Karpas-422 (cell line): ENCODE data around the gene GNAQ. TPM values are rescaled to one million over a fixed set of nuclear protein-coding genes. Genes with fewer than 3 reads are reported as not detected.
A peak's percentile ranks its signal among the peaks of the same experiment; 100 is the strongest.

ENCODE experiments used
- DNase-seq: peaks from one replicate; pipeline ENCODE4 v3.0.0-alpha.2; 2015
- H2AFZ ChIP-seq: fragments of 200-600 bp; sonication (generic); 2 replicates; pipeline ENCODE4 v1.6.1; 2014; ENCODE audit warnings: antibody characterized with exemption, low read length, mixed read lengths
- H3K27ac ChIP-seq: fragments of 200-600 bp; sonication (generic); 2 replicates; pipeline ENCODE4 v1.5.1; 2014; ENCODE audit warnings: mild to moderate bottlenecking, low read length, moderate library complexity
- H3K27me3 ChIP-seq: fragments of 200-600 bp; sonication (generic); 2 replicates; pipeline ENCODE4 v1.6.1; 2014; ENCODE audit warnings: low read length, mixed read lengths
- H3K36me3 ChIP-seq: fragments of 200-600 bp; sonication (generic); 2 replicates; pipeline ENCODE4 v1.6.1; 2014; ENCODE audit warnings: low read length, mixed read lengths; ENCODE audit not compliant: insufficient read depth
- H3K4me1 ChIP-seq: fragments of 200-600 bp; sonication (generic); 2 replicates; pipeline ENCODE4 v1.6.1; 2014; ENCODE audit warnings: mild to moderate bottlenecking, low read length, mixed read lengths
- H3K4me2 ChIP-seq: fragments of 200-600 bp; sonication (generic); 2 replicates; pipeline ENCODE4 v1.6.1; 2014; ENCODE audit warnings: low read length, low read depth, mild to moderate bottlenecking; ENCODE audit not compliant: poor library complexity, severe bottlenecking
- H3K4me3 ChIP-seq: fragments of 200-600 bp; sonication (generic); 2 replicates; pipeline ENCODE4 v1.5.1; 2014; ENCODE audit warnings: mild to moderate bottlenecking, antibody characterized with exemption, low read length, mixed read lengths
- H3K79me2 ChIP-seq: fragments of 200-600 bp; sonication (generic); 2 replicates; pipeline ENCODE4 v1.6.1; 2014; ENCODE audit warnings: mild to moderate bottlenecking, low read length, mixed read lengths
- H3K9ac ChIP-seq: fragments of 200-600 bp; sonication (generic); 2 replicates; pipeline ENCODE4 v1.6.0; 2014; ENCODE audit warnings: low read length
- H3K9me2 ChIP-seq: fragments of 200-600 bp; sonication (generic), shearing (Covaris generic); replicated peaks from 2 replicates; pipeline ENCODE4 v1.6.0; 2014; ENCODE audit warnings: mild to moderate bottlenecking, low read length, moderate library complexity; ENCODE audit not compliant: insufficient read depth
- H3K9me3 ChIP-seq: fragments of 300-700, 200-600 bp; sonication (generic); 2 replicates; pipeline ENCODE4 v1.6.1; 2014; ENCODE audit warnings: low read length, mixed read lengths
- H4K20me1 ChIP-seq: fragments of 200-600 bp; sonication (generic); 2 replicates; pipeline ENCODE4 v1.6.1; 2014; ENCODE audit warnings: mild to moderate bottlenecking, antibody characterized with exemption, low read length, low read depth; ENCODE audit not compliant: insufficient read depth
- total RNA-seq: library from RNA; depleted of rRNA; stranded (reverse); fragments of >200 nt; shearing (Covaris generic); gene quantifications from 2 replicates; pipeline ENCODE4 v1.2.3, GENCODE V29; 2014; ENCODE audit warnings: low replicate concordance

Gene GNAQ
- total RNA-seq, 1 experiment from 2014 or later, result not detected

DNA sequence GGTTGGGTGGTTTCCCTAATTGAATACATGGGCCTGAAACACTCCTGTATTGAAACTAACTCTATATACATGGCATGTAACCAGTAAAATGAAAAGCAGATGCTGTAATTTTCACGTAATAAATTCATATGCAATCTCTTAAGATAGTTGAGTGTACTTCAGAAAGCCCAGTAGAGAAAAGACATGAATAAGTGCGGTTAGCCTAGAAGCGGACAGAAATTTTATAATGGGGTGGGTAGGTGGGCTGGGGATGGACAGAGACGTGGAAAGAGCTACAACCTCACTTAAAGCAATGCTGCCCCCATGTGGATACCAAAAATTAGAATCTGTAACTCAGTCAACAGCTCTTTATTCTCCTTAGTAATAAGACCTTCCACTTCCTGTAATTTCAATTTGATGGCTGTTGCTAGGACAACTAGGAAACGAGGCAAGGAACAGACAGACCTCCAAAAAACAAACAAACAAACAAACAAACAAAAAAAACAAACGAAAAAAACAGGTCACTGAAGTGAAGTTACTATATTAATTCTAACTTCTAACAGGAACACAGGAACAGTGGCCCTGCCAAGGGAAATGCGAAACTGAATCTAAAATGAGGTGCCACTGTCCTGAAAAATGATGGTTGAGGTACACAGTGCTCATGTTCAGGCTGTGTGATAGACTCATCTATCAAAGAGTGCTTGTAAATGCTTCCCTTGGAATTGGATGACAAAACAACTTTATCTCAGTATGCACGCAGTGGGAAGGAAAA, 280.1 kb downstream of the GNAQ start:
- Histone ChIP-seq H3K9ac (no peak overlapping the region), H3K4me1 (peaks cover 16% of the 10 kb centered on the region), H3K4me2 (peak overlapping the region; percentile 44), H3K27me3 (no peaks in the 10 kb centered on the region), H2AFZ (no peak overlapping the region), H3K9me3 (no peaks in the 10 kb centered on the region), H3K27ac (no peak overlapping the region), H3K36me3 (no peaks in the 10 kb centered on the region), H3K4me3 (no peak overlapping the region), H3K9me2 (no peaks in the 10 kb centered on the region), H3K79me2 (no peaks in the 10 kb centered on the region), H4K20me1 (no peaks in the 10 kb centered on the region)
- DNase-seq, result peak; percentile 89

DNA sequence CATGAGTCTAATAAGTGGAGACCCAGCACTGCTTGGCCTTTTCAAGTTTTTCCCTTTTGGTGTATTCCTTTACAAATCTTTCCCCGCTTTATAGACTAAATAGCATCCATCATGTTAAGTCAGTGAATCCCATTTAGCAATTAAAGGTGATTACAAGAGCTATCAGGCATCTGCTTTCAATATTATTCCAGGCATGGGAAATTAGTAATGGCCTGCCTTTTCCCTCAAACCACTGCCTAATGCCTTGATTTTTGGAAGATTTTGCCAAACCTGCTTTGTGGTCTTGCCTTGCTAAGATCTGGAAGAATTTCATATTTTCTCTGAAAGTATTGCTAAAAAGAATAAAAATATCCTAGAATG, 280.6 kb downstream of the GNAQ start:
- Histone ChIP-seq H4K20me1 (no peaks in the 10 kb centered on the region), H3K79me2 (no peaks in the 10 kb centered on the region), H2AFZ (no peak overlapping the region), H3K27me3 (no peaks in the 10 kb centered on the region), H3K4me1 (peaks cover 21% of the 10 kb centered on the region), H3K27ac (no peak overlapping the region), H3K4me2 (peak overlapping the region; percentile 44), H3K4me3 (no peak overlapping the region), H3K9me2 (no peaks in the 10 kb centered on the region), H3K36me3 (no peaks in the 10 kb centered on the region), H3K9ac (no peak overlapping the region), H3K9me3 (no peaks in the 10 kb centered on the region)
- no peak for DNase-seq

DNA sequence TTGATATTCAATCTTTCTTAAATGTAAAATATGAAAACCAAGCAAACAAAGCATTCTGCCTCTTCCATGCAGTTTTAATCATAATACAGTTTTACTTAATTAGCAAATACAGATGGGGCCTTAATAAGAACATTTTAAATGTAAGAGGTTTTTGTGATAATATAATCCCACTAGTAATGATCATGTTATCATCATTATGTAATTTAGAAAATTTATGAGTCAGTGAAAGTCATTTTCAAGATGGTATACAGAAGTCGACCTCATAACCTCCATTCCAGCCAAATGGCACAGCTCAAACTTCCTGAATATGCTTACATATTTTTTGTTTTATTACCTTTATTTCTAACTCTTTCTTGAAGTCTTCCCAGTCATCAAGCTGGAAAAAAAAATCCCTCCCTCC, 281.3 kb downstream of the GNAQ start:
- Histone ChIP-seq H3K4me2 (no peak overlapping the region), H3K79me2 (no peaks in the 10 kb centered on the region), H3K27me3 (no peaks in the 10 kb centered on the region), H4K20me1 (no peaks in the 10 kb centered on the region), H3K4me3 (no peak overlapping the region), H3K9ac (no peak overlapping the region), H3K36me3 (no peaks in the 10 kb centered on the region), H2AFZ (no peak overlapping the region), H3K4me1 (peaks cover 24% of the 10 kb centered on the region), H3K9me2 (no peaks in the 10 kb centered on the region), H3K9me3 (no peaks in the 10 kb centered on the region), H3K27ac (no peak overlapping the region)
- no peak for DNase-seq

DNA sequence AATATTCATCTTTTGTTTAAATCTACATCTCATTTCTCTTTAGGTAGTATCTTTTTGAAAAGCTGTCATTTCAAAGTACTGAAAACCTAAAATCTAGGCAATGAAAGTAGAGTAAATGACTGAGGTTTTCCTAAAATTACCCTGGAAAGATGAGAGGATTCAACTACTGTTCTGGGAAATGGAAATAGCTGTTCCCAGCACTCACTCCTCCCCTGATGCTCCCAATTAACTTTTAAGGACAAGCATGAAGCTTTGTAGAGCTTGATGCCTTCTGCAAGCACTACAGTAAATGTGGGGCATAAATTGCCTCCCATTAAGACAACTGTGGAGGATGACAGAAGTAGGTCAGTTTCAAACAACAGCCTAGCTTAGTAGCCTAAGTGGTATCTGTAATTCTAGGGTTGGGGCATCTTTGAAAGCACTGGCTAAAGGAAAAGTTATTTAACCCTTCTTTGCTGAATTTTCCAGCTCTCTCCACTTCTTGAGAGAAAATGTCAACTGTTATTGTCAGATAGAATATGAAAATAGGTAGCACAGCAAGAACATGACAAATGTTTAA, 283.3 kb downstream of the GNAQ start:
- Histone ChIP-seq H3K9me3 (no peaks in the 10 kb centered on the region), H3K27ac (no peak overlapping the region), H3K4me3 (no peak overlapping the region), H3K36me3 (no peaks in the 10 kb centered on the region), H4K20me1 (no peaks in the 10 kb centered on the region), H3K9me2 (no peaks in the 10 kb centered on the region), H3K4me1 (peaks cover 34% of the 10 kb centered on the region), H3K27me3 (no peaks in the 10 kb centered on the region), H3K9ac (no peak overlapping the region), H3K4me2 (no peak overlapping the region), H3K79me2 (no peaks in the 10 kb centered on the region), H2AFZ (no peak overlapping the region)
- DNase-seq, result no peak

DNA sequence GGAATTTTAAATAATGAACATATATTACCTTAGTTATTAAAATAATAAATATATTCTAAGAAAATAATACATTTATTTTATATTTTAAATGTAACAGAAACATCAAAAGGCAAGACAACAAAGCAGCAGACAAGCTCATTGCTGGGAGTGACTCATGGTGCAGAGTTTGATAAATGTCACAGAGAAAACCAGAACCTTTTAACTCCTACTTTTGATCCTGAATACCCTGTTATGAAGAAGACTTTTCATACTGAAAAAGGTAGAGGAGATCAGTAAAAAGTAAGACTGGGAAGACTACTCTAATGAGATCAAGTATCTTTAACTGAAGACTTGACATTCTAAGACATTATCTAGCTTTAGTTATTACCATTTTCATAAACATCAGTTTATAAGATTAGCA, 284.4 kb downstream of the GNAQ start:
- no peaks in the 10 kb centered on the region for H4K20me1 ChIP-seq
- DNase-seq, result no peak

DNA sequence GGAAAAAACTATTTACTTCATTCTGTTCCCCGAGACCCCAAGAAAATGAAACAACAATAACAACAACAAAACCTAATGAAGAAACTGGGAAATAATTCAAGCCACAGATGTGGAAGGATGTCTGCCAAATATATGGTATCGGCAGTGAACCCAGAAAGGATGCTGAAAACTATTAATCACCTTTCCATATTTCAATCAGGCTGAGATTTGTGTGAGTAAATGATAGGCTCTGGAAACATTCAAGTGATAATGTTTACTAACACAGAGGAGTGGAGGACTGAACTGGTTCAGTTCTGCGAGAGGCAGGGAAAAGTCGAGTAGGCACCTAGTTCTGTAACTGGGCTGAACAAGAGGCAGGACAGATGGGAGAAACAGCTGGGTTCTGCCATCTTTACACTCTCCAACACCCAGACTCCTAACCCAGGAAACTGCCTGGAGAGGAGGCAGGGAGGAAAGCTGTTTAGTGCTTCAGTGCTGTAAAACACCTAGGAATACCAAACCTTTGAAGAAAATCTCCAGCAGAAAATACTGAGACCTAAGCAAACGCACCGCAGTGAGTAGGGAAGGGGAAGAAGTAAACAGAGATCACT, 286.7 kb downstream of the GNAQ start:
- H3K27ac ChIP-seq, result no peak overlapping the region
- H2AFZ ChIP-seq, result no peak overlapping the region
- H3K79me2 ChIP-seq, result no peaks in the 10 kb centered on the region
- no peak overlapping the region for H3K4me2 ChIP-seq
- H3K36me3 ChIP-seq, result no peaks in the 10 kb centered on the region
- no peak for DNase-seq
- peaks cover 33% of the 10 kb centered on the region for H3K4me1 ChIP-seq
- no peaks in the 10 kb centered on the region for H3K9me3 ChIP-seq
- no peak overlapping the region for H3K9ac ChIP-seq
- H4K20me1 ChIP-seq, result no peaks in the 10 kb centered on the region
- no peaks in the 10 kb centered on the region for H3K9me2 ChIP-seq
- H3K27me3 ChIP-seq, result no peaks in the 10 kb centered on the region
- no peak overlapping the region for H3K4me3 ChIP-seq

More for the DNA sequence above, 284.4 kb downstream of the GNAQ start:
- Histone ChIP-seq H2AFZ (no peak overlapping the region), H3K4me2 (no peak overlapping the region), H3K79me2 (no peaks in the 10 kb centered on the region), H3K9me2 (no peaks in the 10 kb centered on the region), H3K36me3 (no peaks in the 10 kb centered on the region), H3K9ac (no peak overlapping the region), H3K9me3 (no peaks in the 10 kb centered on the region), H3K27ac (no peak overlapping the region), H3K4me3 (no peak overlapping the region), H3K4me1 (peaks cover 34% of the 10 kb centered on the region), H3K27me3 (no peaks in the 10 kb centered on the region)

DNA sequence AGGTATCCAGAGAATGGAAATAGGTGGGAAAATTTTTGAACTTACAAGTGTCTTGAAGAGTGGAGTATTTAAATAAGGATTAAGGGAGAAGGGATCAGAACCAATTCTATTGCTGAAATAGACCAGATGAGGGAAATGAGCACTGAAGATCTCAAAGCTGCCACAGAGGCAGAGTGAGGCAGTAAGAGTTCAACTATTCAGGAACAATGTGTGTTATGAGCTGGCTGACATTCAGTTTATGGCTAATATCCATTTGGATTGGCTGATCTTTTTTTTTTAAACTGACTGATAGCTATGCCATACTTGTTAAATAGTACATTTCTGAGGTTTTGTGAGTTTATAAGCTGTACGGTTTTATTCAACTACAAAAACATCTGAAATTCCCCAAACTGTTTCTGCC, 288.2 kb downstream of the GNAQ start:
- Histone ChIP-seq H3K4me3 (no peak overlapping the region), H3K27me3 (no peaks in the 10 kb centered on the region), H3K79me2 (no peaks in the 10 kb centered on the region), H3K9me2 (no peaks in the 10 kb centered on the region), H2AFZ (no peak overlapping the region), H4K20me1 (no peaks in the 10 kb centered on the region), H3K36me3 (no peaks in the 10 kb centered on the region), H3K4me2 (no peak overlapping the region), H3K9me3 (no peaks in the 10 kb centered on the region), H3K4me1 (peaks cover 49% of the 10 kb centered on the region), H3K9ac (no peak overlapping the region), H3K27ac (no peak overlapping the region)
- DNase-seq, result no peak

DNA sequence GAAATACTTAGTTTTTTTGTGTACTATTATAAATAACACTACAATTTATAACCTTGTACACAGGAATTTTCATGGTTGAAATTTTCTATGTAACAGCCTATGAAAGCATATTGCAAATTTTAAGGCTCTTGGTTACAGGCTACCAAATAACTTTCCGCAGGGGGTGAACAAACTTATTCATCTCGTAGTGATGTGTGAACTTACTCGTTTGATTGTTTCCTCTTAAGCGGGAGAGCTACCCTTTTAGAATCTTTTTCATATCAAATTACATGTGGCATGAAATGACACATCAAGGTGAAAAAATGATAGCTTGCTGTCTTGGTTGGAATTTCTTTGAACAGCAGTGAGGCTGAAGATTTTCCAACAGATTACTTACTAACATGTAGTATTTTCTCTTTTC, 292.7 kb downstream of the GNAQ start:
- Histone ChIP-seq H3K4me3 (no peak overlapping the region), H3K79me2 (no peaks in the 10 kb centered on the region), H3K4me2 (peak overlapping the region; percentile 51), H3K9me2 (no peaks in the 10 kb centered on the region), H3K27ac (no peak overlapping the region), H3K4me1 (peaks cover 69% of the 10 kb centered on the region), H3K27me3 (no peaks in the 10 kb centered on the region), H2AFZ (0 out of 2 replicates have a peak overlapping the region, but pooled peaks have one; percentile 17), H4K20me1 (no peaks in the 10 kb centered on the region), H3K36me3 (no peaks in the 10 kb centered on the region), H3K9me3 (no peaks in the 10 kb centered on the region), H3K9ac (no peak overlapping the region)
- no peak for DNase-seq
